ENCODE data around the gene CLOCK.

Gene CLOCK

GRCh38 chr4:55438314-55438713 is 108.4 kb downstream of the CLOCK start:
- H3K9me3 Mint-ChIP-seq: no peaks in the 10 kb centered on the region
- CTCF ChIA-PET: interaction anchor here (0.5 to 1.6 kb wide), 2 partner anchors 92 to 138 kb away, joined by 3 read pairs; partner anchors contain the start of gene SRD5A3
- no peak overlapping the region for H3K4me3 Mint-ChIP-seq
- peaks cover 17% of the 10 kb centered on the region for H3K4me1 Mint-ChIP-seq
- no peak overlapping the region for H3K27ac Mint-ChIP-seq
- no peak for DNase-seq
- no peaks in the 10 kb centered on the region for H3K27me3 Mint-ChIP-seq
- peaks cover 36% of the 10 kb centered on the region for H3K36me3 Mint-ChIP-seq

DNA sequence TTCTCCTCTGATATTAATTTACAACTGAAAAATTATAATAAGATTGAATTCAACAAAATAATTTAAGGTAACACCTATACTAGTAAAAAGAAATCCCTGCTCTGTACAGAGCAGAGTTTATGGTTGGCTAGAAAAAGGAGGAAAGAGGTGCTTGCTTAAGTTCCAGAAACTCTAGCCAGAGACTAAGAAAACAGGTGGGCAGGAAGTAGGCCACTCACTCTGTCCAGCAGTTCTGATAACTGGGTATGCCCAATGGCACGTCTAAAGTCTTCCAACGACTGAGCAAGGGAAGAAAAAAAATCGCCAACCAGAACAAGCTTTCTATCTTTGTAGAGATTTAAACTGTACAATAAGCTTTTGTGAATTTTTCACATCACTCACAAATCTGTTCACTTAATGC is 108.9 kb downstream of the CLOCK start:
- CTCF ChIA-PET: interaction anchor here (1.6 kb wide), 1 partner anchor 92 kb away, joined by 3 read pairs; the partner anchor contains the start of gene SRD5A3
- H3K9me3 Mint-ChIP-seq: no peaks in the 10 kb centered on the region
- peaks cover 39% of the 10 kb centered on the region for H3K36me3 Mint-ChIP-seq
- no peak overlapping the region for H3K27ac Mint-ChIP-seq
- DNase-seq: no peak
- peaks cover 17% of the 10 kb centered on the region for H3K4me1 Mint-ChIP-seq
- H3K4me3 Mint-ChIP-seq: no peak overlapping the region
- no peaks in the 10 kb centered on the region for H3K27me3 Mint-ChIP-seq

GRCh38 chr4:55437356-55437796 is 109.3 kb downstream of the CLOCK start:
- H3K27ac Mint-ChIP-seq: no peak overlapping the region
- H3K9me3 Mint-ChIP-seq: no peaks in the 10 kb centered on the region
- H3K36me3 Mint-ChIP-seq: peaks cover 41% of the 10 kb centered on the region
- no peaks in the 10 kb centered on the region for H3K27me3 Mint-ChIP-seq
- H3K4me3 Mint-ChIP-seq: no peak overlapping the region
- DNase-seq: no peak
- H3K4me1 Mint-ChIP-seq: peaks cover 17% of the 10 kb centered on the region
- CTCF ChIA-PET: interaction anchor here (1.6 kb wide), 1 partner anchor 92 kb away, joined by 3 read pairs; the partner anchor contains the start of gene SRD5A3

GRCh38 chr4:55435141-55435841 is 111.4 kb downstream of the CLOCK start:
- CTCF ChIA-PET: interaction anchor here (1.0 to 1.2 kb wide), 2 partner anchors 18 to 89 kb away, joined by 4 read pairs; partner anchors contain the start of gene SRD5A3
- no peak overlapping the region for H3K4me3 Mint-ChIP-seq
- H3K27ac Mint-ChIP-seq: peak overlapping the region; percentile 28
- H3K4me1 Mint-ChIP-seq: peaks cover 14% of the 10 kb centered on the region
- peaks cover 38% of the 10 kb centered on the region for H3K36me3 Mint-ChIP-seq
- H3K27me3 Mint-ChIP-seq: no peaks in the 10 kb centered on the region
- H3K9me3 Mint-ChIP-seq: no peaks in the 10 kb centered on the region
- DNase-seq: peak; percentile 26

DNA sequence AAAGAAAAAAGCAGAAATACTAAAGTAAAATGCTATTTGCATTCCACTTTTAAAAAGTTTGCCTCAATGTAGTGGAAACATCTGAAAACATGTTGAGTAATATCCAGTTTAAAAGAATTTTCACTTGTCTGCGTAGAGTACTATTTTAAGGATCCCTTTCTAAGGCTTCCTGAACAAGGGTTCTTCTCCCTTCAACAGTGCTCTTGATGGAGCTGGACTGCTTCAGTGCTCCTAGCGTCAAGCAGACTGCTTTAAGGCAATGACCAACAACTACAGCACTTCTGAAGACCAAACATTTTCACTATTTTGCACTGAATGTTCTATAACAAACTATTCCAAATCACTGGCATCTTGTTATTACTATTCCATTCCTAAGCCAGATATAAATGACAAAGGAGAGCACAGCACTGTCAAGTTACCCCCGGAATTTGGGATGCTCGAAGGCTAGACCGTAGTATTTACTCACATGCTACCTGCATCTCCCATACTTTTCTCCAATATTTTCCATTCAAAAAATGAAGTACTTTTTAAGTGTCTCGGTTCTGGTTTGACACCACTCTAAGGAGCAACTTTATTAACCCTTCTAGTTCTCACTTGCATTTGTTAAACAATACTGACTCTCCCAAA is 114.9 kb downstream of the CLOCK start:
- no peaks in the 10 kb centered on the region for H3K27me3 Mint-ChIP-seq
- CTCF ChIA-PET: interaction anchor here (1.3 kb wide), 1 partner anchor 14 kb away, joined by 3 read pairs; no protein-coding TSS in a partner anchor
- H3K27ac Mint-ChIP-seq: no peak overlapping the region
- no peak overlapping the region for H3K4me3 Mint-ChIP-seq
- DNase-seq: no peak
- no peaks in the 10 kb centered on the region for H3K9me3 Mint-ChIP-seq
- peaks cover 35% of the 10 kb centered on the region for H3K36me3 Mint-ChIP-seq
- peaks cover 14% of the 10 kb centered on the region for H3K4me1 Mint-ChIP-seq

DNA sequence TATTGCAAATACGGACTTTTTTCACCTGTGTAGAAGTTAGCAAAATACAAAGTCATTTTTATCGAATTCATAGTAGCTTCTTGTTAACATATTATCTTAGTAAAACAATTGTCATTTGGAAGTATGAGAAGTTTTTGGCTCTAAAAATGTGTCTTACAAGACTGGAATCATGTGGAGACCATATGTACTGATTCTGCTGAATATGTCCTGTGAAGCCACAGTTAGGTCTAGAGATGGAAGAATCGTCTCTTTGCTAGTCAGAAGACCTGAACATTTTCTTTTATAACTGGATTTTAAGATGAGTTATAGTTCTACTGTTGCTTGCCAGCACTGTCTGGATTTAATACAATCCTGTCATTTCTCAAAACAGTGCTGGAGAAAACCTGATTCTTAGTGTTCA is 121.9 kb downstream of the CLOCK start:
- Mint-ChIP-seq H3K9me3 (no peaks in the 10 kb centered on the region), H3K36me3 (peaks cover 50% of the 10 kb centered on the region), H3K27me3 (no peaks in the 10 kb centered on the region), H3K4me3 (no peak overlapping the region), H3K27ac (no peak overlapping the region), H3K4me1 (no peaks in the 10 kb centered on the region)
- CTCF ChIA-PET: no interaction called here
- DNase-seq: no peak

GRCh38 chr4:55416176-55416575 is 130.5 kb downstream of the CLOCK start:
- H3K27ac Mint-ChIP-seq: no peak overlapping the region
- CTCF ChIA-PET: interaction anchor here (1.1 to 1.4 kb wide), 2 partner anchors 11 kb away, joined by 3 to 4 read pairs; no protein-coding TSS in a partner anchor
- H3K27me3 Mint-ChIP-seq: no peaks in the 10 kb centered on the region
- H3K36me3 Mint-ChIP-seq: peaks cover 39% of the 10 kb centered on the region
- H3K9me3 Mint-ChIP-seq: no peaks in the 10 kb centered on the region
- no peak overlapping the region for H3K4me3 Mint-ChIP-seq
- no peaks in the 10 kb centered on the region for H3K4me1 Mint-ChIP-seq
- no peak for DNase-seq

DNA sequence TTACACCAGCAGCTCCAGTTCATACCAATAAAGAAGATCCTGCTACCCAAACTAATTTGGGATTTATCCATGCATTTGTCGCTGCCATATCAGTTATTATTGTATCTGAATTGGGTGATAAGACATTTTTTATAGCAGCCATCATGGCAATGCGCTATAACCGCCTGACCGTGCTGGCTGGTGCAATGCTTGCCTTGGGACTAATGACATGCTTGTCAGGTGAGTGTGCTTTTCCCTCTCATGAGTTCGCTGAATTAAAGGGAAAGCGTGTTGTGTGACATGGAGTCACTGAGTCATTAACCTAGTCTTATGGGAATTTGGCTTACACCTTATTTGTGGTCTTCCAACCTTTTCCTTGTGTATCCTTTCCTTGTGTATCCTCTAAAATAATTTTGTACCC is 135.1 kb downstream of the CLOCK start:
- Mint-ChIP-seq H3K36me3 (peaks cover 21% of the 10 kb centered on the region), H3K4me3 (no peak overlapping the region), H3K9me3 (no peaks in the 10 kb centered on the region), H3K27ac (no peak overlapping the region), H3K27me3 (no peaks in the 10 kb centered on the region), H3K4me1 (peaks cover 16% of the 10 kb centered on the region)
- CTCF ChIA-PET: no interaction called here
- DNase-seq: no peak

GRCh38 chr4:55410431-55410830 is 136.3 kb downstream of the CLOCK start:
- CTCF ChIA-PET: no interaction called here

GRCh38 chr4:55409468-55410171 is 137.1 kb downstream of the CLOCK start:
- peaks cover 26% of the 10 kb centered on the region for H3K36me3 Mint-ChIP-seq
- CTCF ChIA-PET: interaction anchor here (0.6 kb wide), 1 partner anchor 17 kb away, joined by 3 read pairs; no protein-coding TSS in a partner anchor
- H3K4me3 Mint-ChIP-seq: no peak overlapping the region
- H3K4me1 Mint-ChIP-seq: peaks cover 25% of the 10 kb centered on the region
- no peak overlapping the region for H3K27ac Mint-ChIP-seq
- no peaks in the 10 kb centered on the region for H3K9me3 Mint-ChIP-seq
- DNase-seq: no peak
- H3K27me3 Mint-ChIP-seq: no peaks in the 10 kb centered on the region

More at GRCh38 chr4:55410431-55410830, 136.3 kb downstream of the CLOCK start:
- H3K36me3 Mint-ChIP-seq: peaks cover 26% of the 10 kb centered on the region
- DNase-seq: no peak
- H3K27me3 Mint-ChIP-seq: no peaks in the 10 kb centered on the region
- H3K9me3 Mint-ChIP-seq: no peaks in the 10 kb centered on the region
- no peak overlapping the region for H3K27ac Mint-ChIP-seq
- H3K4me3 Mint-ChIP-seq: no peak overlapping the region
- peaks cover 24% of the 10 kb centered on the region for H3K4me1 Mint-ChIP-seq

DNA sequence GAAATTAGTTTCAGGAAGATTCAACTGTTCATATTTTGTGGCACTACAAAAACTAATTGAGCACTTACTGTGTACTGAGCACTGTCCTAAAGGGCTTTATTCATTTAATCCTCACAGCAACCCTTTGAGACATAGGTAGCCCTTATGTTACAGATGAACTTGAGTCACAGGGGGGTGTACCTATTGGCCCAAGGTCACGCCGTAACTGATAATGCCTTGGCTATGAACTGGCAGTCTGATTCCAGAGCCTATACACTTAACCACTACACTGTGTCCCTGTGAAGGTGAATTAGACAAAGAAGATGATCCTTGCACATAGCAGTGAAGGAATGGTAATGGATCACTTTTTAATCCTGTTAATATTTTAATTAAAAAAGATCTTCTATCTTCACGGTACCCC is 138.9 kb downstream of the CLOCK start:
- Mint-ChIP-seq H3K9me3 (no peaks in the 10 kb centered on the region), H3K4me1 (peaks cover 29% of the 10 kb centered on the region), H3K27ac (no peak overlapping the region), H3K4me3 (no peak overlapping the region), H3K36me3 (peaks cover 32% of the 10 kb centered on the region), H3K27me3 (no peaks in the 10 kb centered on the region)
- CTCF ChIA-PET: no interaction called here
- DNase-seq: no peak

GRCh38 chr4:55407119-55407518 is 139.6 kb downstream of the CLOCK start:
- Mint-ChIP-seq H3K27ac (no peak overlapping the region), H3K27me3 (no peaks in the 10 kb centered on the region), H3K4me3 (no peak overlapping the region), H3K36me3 (peaks cover 32% of the 10 kb centered on the region), H3K4me1 (peaks cover 29% of the 10 kb centered on the region), H3K9me3 (no peaks in the 10 kb centered on the region)
- DNase-seq: no peak
- CTCF ChIA-PET: no interaction called here

GRCh38 chr4:55406545-55406944 is 140.2 kb downstream of the CLOCK start:
- Mint-ChIP-seq H3K36me3 (peaks cover 27% of the 10 kb centered on the region), H3K4me1 (peaks cover 29% of the 10 kb centered on the region), H3K4me3 (no peak overlapping the region), H3K9me3 (no peaks in the 10 kb centered on the region), H3K27me3 (no peaks in the 10 kb centered on the region), H3K27ac (no peak overlapping the region)
- CTCF ChIA-PET: no interaction called here
- DNase-seq: no peak

DNA sequence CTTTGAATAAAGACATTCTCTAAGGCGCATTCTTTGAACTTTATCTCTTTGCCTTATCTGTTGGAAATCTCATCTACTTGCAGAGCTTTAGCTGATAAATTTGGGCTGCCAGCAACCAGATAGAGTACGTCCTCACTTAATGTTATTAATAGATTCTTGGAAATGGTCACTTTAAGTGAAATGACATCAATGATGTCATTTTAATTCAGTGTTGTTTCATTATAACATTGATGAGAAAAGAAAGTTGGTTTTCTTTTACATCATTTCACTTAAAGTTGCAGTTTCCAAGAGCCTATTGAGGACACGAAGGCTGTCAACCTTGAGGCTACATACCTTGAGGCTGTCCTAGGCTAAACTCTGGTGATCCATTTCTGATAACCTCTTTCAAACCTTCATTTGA is 141.6 kb downstream of the CLOCK start:
- CTCF ChIA-PET: interaction anchor here (1.0 to 1.1 kb wide), 2 partner anchors 12 to 14 kb away, joined by 3 to 5 read pairs; no protein-coding TSS in a partner anchor
- peaks cover 31% of the 10 kb centered on the region for H3K36me3 Mint-ChIP-seq
- peaks cover 35% of the 10 kb centered on the region for H3K4me1 Mint-ChIP-seq
- DNase-seq: no peak
- no peak overlapping the region for H3K27ac Mint-ChIP-seq
- H3K4me3 Mint-ChIP-seq: no peak overlapping the region
- H3K9me3 Mint-ChIP-seq: no peaks in the 10 kb centered on the region
- H3K27me3 Mint-ChIP-seq: no peaks in the 10 kb centered on the region
